HepG2 (cell line): ENCODE data around the gene AHNAK. TPM values are rescaled to one million over a fixed set of nuclear protein-coding genes. Genes with fewer than 3 reads are reported as not detected.
A peak's percentile ranks its signal among the peaks of the same experiment; 100 is the strongest.

Source experiments
- BHLHE40 ChIP-seq: IDR thresholded peaks from 2 replicates; pipeline ENCODE4 v1.6.1; 2011; ENCODE audit warnings: low read length, improper control_type of control experiment
- CC2D1A ChIP-seq: sonication (generic); formaldehyde crosslinking; IDR thresholded peaks from 2 replicates; pipeline ENCODE4 v1.8.1; 2023; ENCODE audit warnings: mild to moderate bottlenecking, missing genetic modification reagents
- CTCF ChIP-seq: sonication (generic); formaldehyde crosslinking; IDR thresholded peaks from 2 replicates; pipeline ENCODE4 v1.5.0; 2020; ENCODE audit warnings: mild to moderate bottlenecking, missing genetic modification reagents, moderate library complexity
- EEA1 ChIP-seq: sonication (generic); formaldehyde crosslinking; IDR thresholded peaks from 2 replicates; pipeline ENCODE4 v1.5.1; 2020; ENCODE audit warnings: mild to moderate bottlenecking, missing genetic modification reagents, borderline replicate concordance
- ETV6 ChIP-seq: sonication (generic); formaldehyde crosslinking; conservative IDR thresholded peaks from 2 replicates; pipeline ENCODE4 v1.4.0; 2020; ENCODE audit warnings: missing genetic modification reagents
- FOXP4 ChIP-seq: sonication (generic); formaldehyde crosslinking; IDR thresholded peaks from 2 replicates; pipeline ENCODE4 v1.4.0; 2020; ENCODE audit warnings: missing genetic modification reagents
- GZF1 ChIP-seq: sonication (generic); formaldehyde crosslinking; IDR thresholded peaks from 2 replicates; pipeline ENCODE4 v1.5.1; 2020; ENCODE audit warnings: mild to moderate bottlenecking, missing genetic modification reagents
- HIC2 ChIP-seq: sonication (generic); formaldehyde crosslinking; IDR thresholded peaks from 2 replicates; pipeline ENCODE4 v1.9.0; 2022; ENCODE audit warnings: low read depth, missing genetic modification reagents
- HNF4A ChIP-seq: sonication (generic); formaldehyde crosslinking; IDR thresholded peaks from 2 replicates; pipeline ENCODE4 v1.4.0; 2020; ENCODE audit warnings: missing genetic modification reagents
- HNRNPK ChIP-seq: fragments of 200-400 bp; formaldehyde crosslinking; IDR thresholded peaks from 2 replicates; pipeline ENCODE4 v1.6.1; 2018; ENCODE audit warnings: low read length, low read depth, moderate library complexity, mild to moderate bottlenecking; ENCODE audit not compliant: poor library complexity, severe bottlenecking
- NFIB ChIP-seq: sonication (generic); formaldehyde crosslinking; IDR thresholded peaks from 2 replicates; pipeline ENCODE4 v1.9.0; 2021; ENCODE audit warnings: missing genetic modification reagents, mild to moderate bottlenecking, borderline replicate concordance
- NR3C1 ChIP-seq: sonication (generic); formaldehyde crosslinking; IDR thresholded peaks from 2 replicates; pipeline ENCODE4 v1.4.0; 2020; ENCODE audit warnings: missing genetic modification reagents
- PHF20 ChIP-seq: sonication (generic); formaldehyde crosslinking; IDR thresholded peaks from 2 replicates; pipeline ENCODE4 v1.5.0; 2020; ENCODE audit warnings: mild to moderate bottlenecking, missing genetic modification reagents
- RFXAP ChIP-seq: sonication (generic); formaldehyde crosslinking; IDR thresholded peaks from 2 replicates; pipeline ENCODE4 v1.4.0; 2020; ENCODE audit warnings: missing genetic modification reagents, borderline replicate concordance
- SAP130 ChIP-seq: IDR thresholded peaks from 2 replicates; pipeline ENCODE4 v1.6.1; 2016; ENCODE audit warnings: low read depth
- SP5 ChIP-seq: IDR thresholded peaks from 2 replicates; pipeline ENCODE4 v1.6.1; 2016; ENCODE audit warnings: low read depth, borderline replicate concordance
- YEATS4 ChIP-seq: sonication (generic); formaldehyde crosslinking; IDR thresholded peaks from 2 replicates; pipeline ENCODE4 v1.4.0; 2020; ENCODE audit warnings: missing genetic modification reagents, borderline replicate concordance
- ZBTB8A ChIP-seq: sonication (generic); formaldehyde crosslinking; IDR thresholded peaks from 2 replicates; pipeline ENCODE4 v1.4.0; 2020; ENCODE audit warnings: mild to moderate bottlenecking, low read depth, missing genetic modification reagents, borderline replicate concordance
- ZMAT3 ChIP-seq: sonication (generic); formaldehyde crosslinking; conservative IDR thresholded peaks from 2 replicates; pipeline ENCODE4 v1.7.0; 2021; ENCODE audit warnings: missing genetic modification reagents
- ZNF672 ChIP-seq: sonication (generic); formaldehyde crosslinking; IDR thresholded peaks from 2 replicates; pipeline ENCODE4 v1.8.1; 2022; ENCODE audit warnings: missing genetic modification reagents
- ZNF749 ChIP-seq: sonication (generic); formaldehyde crosslinking; IDR thresholded peaks from 2 replicates; pipeline ENCODE4 v1.8.0; 2022; ENCODE audit warnings: mild to moderate bottlenecking, missing genetic modification reagents, moderate library complexity, borderline replicate concordance
- polyA plus RNA-seq, 8 experiments: library from polyadenylated mRNA; depleted of rRNA in 3 of 8; stranded (reverse) in 7 of 8; unstranded in 1 of 8; fragments of >200 nt; fragmentation: Illumina TruSeq in 4 of 8; extraction: Trizol in 4 of 8; gene quantifications; 2 replicates each; pipeline versions ENCODE4 v1.2.1 to v1.2.3, GENCODE V29; 2011 to 2016; ENCODE audit warnings: low read depth in 4 of 8, missing spikeins in 1 of 8, mixed read lengths in 1 of 8; ENCODE audit not compliant: insufficient read depth in 1 of 8
- total RNA-seq, 5 experiments: library from RNA; depleted of rRNA; stranded (reverse); fragments of >200 nt; fragmentation: Illumina TruSeq; extraction: Trizol; gene quantifications; 2 replicates each; pipeline ENCODE4 v1.2.3, GENCODE V29; 2016; ENCODE audit warnings: low read depth in 1 of 5

The AHNAK gene
- total and polyA plus RNA-seq, 2 of the 13 experiments (the other 11 are each of a cell fraction or from before 2014, with no cell fraction given) = 23.4 to 25.0 TPM

GRCh38 chr11:62498492-62499286 lies 47.9 kb downstream of the AHNAK start (continued):
- TF ChIP-seq FOXP4 (CRISPR knock-in tag) = no peak
- peak; percentile 80; the same call in 1 of the 2 replicates for TF ChIP-seq ZNF672 (CRISPR knock-in tag)
- TF ChIP-seq BHLHE40 = peak; percentile 27; the same call in 1 of the 2 replicates
- TF ChIP-seq ZBTB8A = no peak
- no peak for TF ChIP-seq PHF20
- no peak for TF ChIP-seq NFIB (CRISPR knock-in tag)
- TF ChIP-seq HNRNPK = no peak
- no peak for TF ChIP-seq ZMAT3 (CRISPR knock-in tag)
- TF ChIP-seq ETV6 (CRISPR knock-in tag) = no peak
- peak; percentile 53 for TF ChIP-seq HNF4A (CRISPR knock-in tag)
- TF ChIP-seq GZF1 (CRISPR knock-in tag) = no peak
- no peak for TF ChIP-seq CC2D1A (CRISPR knock-in tag)
- no peak for TF ChIP-seq ZNF749 (CRISPR knock-in tag)
- no peak for TF ChIP-seq CTCF (CRISPR knock-in tag)
- no peak for TF ChIP-seq YEATS4 (CRISPR knock-in tag)
- no peak for TF ChIP-seq HIC2
- TF ChIP-seq EEA1 (CRISPR knock-in tag) = no peak
- no peak for TF ChIP-seq NR3C1 (CRISPR knock-in tag)
- TF ChIP-seq SP5 (CRISPR knock-in tag) = 0 out of 2 replicates have a peak, but pooled peaks have one; percentile 33
- no peak for TF ChIP-seq SAP130
- no peak for TF ChIP-seq RFXAP (CRISPR knock-in tag)
